ENCODE data around the gene ZBTB44.

The ZBTB44 gene

DNA sequence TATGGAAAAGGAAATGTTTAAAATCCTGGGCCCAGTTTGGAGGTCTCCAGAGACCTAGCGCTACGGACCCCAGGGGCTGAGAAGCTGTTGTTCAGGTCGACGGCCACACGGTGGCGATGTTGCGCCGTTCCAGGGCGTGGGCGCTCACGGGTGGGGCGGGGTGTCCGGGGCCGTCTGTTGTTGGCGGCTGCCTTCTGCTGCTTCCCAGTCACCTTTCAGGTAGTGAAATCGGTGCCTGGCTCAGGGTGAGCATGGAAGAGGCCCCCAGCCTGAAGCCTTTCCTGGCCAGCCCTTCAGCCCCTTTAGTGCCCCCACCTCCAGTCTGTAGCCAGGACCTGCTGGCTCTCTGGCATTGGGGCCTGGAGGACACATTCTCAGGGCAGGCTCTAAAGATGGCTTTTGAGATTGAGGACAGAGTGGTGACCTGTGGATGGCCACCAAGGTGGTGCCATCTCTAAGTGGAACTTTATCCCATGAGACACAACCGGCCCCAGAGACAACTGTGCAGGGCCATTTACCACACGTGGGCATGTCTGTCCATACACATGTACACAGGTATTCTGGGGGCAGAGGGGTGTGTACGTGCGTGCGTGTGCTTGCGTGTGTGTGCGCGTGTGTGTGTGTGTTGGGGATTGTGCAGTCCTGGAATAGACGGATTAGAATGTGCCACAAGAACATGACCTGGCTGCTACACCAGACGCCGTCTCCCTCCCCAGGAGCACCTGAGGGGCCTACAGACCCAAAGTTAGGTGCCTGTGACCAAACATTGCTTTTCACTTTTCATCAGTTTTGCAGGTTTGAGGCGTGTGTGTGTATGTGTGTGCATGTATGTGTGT is 101.4 kb downstream of the ZBTB44 start:
- DNase-seq: peak; percentile 38 to 78 (median 62)

DNA sequence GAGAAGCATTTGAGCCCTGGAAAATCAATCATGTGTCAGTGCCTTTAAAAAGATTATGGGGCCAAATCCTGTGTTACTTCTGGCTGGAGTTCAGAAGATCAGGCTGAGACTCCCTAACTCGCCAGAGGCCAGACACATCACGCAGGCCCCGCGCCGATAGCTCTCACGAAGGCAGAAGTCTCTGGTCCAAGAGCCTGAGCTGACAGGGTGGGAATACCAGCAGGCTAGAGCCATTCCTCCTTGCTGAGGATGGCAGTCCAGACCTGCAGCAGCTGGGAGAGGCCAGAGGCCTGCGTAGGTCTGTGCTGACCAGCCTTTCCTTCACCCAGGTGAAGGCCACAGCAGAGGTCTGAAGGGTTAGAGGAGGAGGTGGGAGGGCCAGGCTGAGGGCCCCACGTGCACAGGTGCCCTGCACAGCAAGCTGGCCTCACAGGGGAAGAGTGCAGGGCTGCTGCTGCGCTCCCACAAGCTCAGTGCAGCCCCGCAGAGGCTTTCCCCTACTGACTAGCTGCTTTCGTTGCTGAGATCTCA is 102.2 kb downstream of the ZBTB44 start:
- no peak for DNase-seq

DNA sequence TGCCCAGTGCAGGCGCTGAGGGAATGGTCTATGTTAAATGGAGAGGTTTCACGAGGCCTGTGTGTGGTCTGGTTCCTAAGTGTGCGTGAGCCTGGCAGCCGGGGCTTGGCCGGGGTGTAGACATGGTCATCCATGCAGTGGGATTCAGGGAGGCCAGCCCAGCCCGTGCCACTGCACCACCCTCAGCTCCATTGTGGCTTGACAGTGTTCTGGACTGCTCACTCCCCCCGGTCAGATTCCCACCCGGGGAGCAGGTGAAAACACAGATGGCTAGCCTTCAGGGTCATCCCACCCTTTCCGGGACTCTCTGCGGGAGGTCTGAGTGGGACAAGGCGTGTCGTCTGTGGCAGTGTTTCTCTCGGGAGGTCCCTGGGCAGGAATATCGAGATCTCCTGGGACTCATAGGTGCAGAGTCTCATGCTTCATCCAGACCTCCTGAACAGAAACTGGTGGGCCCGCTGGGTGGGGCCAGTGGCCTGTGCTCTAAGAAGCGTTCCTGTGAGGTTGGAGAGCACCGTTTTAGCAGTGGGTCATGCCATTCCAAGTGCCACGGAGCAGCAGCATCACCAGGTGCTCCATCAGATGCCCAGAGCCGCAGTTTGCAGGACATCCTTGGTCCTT is 102.8 kb downstream of the ZBTB44 start:
- no peak for DNase-seq

DNA sequence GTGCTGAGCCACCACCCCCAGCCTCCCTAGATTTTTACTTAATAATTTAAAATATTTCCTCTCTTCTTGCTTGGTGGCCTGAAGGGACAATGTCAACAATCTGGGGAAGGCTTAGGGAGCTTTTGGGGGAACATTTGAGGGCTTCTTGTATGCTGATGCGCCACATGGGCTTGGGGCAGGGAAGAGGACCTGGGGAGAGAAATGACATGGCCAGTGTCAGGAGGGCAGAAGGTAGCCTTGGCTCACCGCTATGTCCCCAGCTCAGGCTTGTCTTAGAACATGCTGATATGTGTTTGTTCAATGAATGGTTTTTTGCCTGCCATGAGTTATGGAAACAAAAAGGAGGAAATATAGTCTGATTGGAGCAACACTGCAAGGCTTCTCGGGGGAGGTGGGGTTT is 103.6 kb downstream of the ZBTB44 start:
- no peak for DNase-seq

DNA sequence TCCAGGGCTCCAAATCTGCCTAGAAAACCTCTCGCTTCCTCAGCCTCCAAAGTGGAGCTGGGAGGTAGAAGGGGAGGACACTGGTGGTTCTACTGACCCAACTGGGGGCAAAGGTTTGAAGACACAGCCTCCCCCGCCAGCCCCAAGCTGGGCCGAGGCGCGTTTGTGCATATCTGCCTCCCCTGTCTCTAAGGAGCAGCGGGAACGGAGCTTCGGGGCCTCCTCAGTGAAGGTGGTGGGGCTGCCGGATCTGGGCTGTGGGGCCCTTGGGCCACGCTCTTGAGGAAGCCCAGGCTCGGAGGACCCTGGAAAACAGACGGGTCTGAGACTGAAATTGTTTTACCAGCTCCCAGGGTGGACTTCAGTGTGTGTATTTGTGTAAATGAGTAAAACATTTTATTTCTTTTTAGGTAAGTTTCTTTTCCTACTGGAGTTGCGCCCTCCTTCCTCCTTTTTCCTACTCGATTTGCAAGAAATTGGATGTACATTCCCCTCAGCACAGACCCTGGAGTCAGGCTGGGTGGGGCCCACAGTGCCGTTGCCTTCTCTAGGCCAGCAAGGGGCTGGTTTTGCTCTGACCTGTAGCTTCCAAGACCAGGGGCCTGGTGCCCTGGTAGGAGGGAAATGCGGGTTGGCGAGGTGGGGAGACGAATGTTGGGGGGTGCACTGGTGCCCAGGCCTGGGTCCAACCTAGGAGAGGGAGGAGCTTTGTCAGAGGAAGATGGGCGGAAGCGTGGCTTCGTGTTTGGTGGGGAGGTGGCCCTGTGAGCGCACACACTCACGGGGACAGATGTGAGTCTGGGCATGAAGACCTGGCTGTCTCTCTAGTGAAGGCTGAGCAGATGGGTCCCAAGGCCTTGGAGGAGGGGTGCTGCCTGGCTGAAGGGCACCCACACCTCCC is 104.5 kb downstream of the ZBTB44 start:
- no peak for DNase-seq

DNA sequence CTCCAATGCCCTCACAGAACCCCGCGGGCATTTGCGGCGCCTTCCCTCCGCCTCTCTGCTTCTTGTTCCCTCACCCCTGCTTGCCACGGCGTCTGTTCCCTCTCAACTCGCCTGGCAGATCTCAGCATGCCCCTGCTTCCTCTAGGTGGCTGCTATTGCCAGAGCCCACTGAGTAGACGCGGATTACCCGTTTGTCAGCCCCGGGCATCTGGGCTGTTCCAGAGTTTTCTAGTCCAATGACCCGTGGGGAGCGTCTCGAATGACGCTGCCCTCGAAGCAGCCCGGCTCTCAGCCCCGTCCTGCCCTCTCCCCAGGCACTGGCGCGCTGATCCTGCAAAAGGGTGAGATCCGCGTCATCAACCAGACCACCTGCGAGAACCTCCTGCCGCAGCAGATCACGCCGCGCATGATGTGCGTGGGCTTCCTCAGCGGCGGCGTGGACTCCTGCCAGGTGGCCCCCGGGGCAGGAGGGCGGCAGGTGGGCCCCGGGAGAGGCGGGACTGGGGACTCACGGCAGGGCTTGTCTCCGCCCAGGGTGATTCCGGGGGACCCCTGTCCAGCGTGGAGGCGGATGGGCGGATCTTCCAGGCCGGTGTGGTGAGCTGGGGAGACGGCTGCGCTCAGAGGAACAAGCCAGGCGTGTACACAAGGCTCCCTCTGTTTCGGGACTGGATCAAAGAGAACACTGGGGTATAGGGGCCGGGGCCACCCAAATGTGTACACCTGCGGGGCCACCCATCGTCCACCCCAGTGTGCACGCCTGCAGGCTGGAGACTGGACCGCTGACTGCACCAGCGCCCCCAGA is 105.4 kb downstream of the ZBTB44 start:
- no peak for DNase-seq

DNA sequence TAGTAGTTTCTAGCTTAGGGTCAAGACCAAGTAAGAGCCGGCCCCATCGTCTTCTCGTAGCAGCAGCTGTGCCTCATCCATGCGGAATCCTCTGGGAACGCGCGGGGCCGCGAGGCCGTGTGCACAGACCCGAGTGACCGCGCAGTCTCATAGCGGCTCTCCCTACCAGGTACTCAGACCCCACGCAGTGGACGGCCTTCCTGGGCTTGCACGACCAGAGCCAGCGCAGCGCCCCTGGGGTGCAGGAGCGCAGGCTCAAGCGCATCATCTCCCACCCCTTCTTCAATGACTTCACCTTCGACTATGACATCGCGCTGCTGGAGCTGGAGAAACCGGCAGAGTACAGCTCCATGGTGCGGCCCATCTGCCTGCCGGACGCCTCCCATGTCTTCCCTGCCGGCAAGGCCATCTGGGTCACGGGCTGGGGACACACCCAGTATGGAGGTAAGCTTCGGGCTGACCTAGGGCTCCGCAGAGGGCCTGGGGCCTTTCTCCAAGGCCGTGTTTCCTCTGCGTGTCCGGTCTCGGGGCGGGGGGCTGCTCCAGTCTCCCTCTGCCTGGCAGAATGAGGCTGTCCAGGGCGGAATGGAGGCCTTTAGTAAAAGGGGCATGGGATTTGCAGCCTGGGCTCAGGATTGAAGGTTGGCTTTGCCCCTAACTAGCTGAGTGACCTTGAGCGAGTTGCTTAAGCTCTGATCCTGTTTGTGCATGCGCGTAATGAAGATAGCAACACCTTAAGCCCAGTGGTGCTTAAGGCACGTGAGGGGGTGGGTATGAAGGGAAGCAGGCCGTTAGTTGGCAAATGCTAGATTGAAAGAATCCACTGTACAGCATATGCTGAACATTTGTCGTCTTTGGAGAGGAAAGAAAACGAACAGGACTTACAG is 106.2 kb downstream of the ZBTB44 start:
- no peak for DNase-seq

DNA sequence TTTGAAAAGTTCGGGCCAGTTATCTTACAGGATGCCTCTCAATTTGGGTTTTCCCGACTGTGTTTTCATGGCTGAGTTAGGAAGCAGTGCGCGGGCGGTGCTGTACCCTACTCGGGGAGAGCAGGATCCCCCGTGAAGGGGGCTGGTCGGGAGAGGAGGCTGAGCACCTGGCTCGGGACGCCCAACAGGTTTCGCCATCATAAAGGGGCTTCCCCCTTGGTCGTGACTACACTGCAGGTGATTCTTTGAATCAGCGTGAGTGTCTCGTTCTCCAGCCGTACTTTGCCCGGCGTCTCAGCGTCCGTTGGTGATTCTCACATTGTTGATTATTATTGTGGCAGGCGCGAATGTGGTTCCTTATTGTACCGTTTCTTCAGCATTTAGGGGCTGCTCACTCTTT is 108.6 kb downstream of the ZBTB44 start:
- DNase-seq: no peak

DNA sequence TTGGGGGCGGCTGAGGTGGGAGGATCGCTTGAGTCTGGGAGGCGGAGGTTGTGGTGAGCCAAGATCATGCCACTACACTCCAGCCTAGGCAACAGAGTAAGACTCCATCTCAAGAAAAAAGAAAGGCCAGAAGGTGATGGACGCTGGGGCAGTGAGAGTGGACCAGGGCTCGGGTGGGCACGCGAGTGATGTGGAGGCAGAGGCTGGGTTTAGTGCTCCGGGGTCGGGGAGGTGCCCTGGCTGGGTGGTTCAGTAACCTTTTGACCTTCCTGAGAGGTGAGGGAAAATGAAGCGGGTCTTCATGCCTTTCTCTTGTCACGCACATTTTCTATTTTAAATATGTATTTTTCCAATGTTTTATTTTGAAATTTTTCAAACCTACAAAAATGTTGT is 110.0 kb downstream of the ZBTB44 start:
- no peak for DNase-seq

DNA sequence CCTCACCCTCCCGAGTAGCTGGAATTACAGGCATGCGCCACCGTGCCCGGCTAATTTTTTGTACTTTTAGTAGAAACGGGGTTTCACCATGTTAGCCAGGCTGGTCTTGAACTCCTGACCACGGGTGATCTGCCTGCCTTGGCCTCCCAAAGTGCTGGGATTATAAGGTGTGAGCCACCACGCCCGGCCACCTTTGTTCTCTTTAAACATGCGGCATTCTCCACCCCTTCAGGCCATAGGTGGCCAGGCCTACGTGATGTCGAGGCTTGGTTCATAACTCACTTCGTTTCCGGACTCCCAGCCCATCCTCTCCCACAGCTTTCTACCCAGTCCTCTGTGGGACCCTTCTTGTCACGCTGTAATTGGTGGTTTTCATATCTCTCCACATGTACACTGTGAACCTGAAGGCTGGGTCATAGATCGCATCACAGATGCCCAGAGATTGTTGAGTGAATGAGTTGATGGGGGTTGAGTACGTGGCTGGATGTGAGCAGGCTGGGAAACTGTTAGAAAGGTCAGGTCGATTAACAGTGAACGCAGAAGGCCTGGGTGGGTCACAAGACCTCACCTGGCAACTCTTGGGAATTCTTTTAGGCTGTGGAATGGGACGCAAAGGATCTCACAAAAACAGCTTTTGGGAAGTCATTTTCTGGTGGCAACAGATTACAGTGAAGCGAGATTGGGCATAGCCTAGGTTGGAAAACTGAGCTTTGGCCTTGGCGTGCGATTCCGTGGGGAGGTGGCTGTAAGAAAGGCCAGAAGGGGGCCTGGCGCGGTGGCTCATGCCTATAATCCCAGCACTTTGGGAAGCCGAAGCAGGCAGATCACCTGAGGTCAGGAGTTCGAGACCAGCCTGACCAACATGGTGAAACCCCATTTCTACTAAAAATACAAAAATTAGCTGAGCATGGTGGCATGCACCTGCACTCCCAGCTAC is 110.7 kb downstream of the ZBTB44 start:
- DNase-seq: no peak

DNA sequence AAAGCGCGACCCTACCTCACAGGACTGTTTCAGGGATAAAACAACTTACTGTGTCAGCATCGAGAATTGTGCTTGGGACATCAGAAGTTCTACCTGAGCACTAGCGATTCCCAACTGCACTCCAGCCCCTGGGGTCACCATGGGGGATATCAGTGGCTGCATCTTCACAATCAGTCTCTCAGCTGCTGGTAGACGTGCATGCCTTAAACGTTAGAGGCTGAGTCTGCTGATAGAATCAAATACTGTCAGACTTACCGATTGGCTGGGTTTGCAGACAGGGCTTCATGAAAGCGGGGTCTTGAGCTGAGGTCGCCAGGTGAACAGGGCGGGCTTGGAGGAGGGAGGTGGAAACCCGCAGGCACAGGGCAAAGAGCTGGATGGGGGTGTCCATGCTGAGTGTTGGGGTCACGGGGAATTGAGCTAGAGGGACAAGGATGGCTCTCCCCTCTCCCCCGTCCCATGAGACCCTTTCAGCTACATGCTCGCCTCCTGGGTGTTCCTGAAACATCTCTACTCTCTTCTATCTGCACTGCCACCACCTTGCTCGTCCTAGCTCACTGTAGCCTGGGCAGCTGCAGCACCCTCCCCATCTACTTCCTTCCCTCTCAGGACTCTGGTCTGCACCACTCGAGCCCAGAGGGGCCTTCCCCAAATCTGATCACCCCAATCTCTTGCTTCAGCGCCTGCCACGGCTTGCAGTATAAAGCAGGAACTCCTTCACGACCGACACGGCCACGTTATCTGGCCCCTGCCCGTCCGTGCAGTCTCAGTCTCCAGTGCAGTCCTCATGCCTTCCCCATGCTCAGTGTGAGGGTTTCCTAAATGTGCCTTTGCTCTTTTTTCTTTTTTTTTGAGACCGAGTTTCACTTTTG is 111.7 kb downstream of the ZBTB44 start:
- DNase-seq: no peak

DNA sequence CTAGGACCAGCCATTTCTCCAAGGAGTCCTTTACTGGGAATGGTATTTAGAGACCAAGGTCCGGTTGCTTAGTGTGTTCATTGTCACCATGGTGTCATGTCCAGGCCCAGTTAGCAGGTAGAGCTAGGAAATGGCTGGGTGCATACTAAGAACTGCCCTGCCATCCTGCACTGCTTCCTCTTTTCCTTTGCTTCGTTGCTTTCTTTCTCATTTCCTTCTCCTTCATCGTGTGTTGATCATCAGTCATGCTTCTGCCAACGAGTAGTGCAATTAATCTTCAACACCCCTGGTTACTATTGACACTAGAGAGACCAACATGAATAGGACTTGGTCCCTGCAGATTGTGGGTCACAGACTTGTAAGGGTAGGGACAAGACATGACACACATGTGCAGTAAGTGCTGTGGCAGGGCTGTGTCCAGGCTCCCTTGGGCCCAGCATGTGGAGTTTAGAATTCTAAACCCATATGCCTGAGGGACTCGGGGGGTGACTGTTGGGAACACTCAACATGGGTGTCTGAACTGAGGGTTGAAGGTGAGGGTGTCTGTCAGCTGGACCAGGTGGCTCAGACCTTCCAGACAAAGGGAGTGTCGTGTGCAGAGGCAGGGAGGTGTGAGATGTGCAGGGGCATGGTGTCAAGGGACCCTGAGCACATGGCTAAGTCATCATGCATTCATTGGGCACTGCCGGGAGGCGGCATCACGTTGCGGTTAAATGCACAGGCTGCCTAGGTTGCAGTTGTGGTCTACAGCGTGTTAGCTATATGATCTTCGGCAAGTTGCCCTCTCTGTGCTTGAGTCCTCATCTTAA is 112.5 kb downstream of the ZBTB44 start:
- DNase-seq: no peak

DNA sequence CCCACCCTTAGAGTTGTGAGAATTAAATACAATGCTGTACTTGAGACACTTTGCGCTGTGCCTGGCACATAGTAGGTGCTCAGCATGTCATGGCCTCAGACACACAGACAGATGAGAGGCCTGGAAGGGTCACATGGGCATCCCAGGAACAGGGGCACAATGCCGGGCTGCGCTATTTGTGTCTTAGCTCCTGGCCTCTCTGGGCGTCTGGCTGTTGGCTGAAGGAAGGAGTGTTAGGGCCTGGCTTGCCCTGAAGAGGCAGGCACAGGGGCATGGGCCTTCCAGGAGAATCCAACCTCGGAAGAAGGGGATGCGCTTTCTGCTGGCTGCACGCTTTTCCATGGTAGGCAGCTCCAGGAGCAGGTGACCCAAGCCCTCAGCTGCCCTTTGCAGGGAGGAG is 113.7 kb downstream of the ZBTB44 start:
- no peak for DNase-seq

DNA sequence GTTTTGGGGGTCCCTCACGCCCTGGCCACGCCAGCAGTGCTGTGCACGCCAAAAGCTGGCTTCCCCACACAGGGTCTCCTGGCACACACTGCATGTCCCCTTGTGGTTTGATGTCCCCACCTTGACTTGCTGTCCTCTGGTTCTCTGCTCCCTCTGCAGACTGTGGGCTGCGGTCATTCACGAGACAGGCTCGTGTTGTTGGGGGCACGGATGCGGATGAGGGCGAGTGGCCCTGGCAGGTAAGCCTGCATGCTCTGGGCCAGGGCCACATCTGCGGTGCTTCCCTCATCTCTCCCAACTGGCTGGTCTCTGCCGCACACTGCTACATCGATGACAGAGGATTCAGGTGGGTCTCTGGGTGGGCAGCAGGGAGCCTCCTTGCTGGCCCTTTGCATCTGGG is 114.9 kb downstream of the ZBTB44 start:
- DNase-seq: no peak

DNA sequence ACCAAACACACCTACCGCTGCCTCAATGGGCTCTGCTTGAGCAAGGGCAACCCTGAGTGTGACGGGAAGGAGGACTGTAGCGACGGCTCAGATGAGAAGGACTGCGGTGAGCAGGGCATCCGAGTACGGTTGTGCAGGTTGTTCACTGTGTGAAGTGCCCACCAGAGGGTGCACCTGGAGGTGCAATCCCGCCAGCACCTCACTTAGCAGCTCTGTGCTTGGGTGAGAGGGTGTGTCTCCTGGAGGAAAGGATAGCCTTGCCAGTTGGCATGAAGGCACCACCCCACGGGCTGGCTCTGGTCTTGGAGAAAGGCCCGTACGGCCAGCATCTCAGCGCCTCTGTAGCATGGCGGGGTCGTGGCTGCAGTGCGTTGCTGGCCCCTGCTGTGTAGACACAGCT is 115.8 kb downstream of the ZBTB44 start:
- no peak for DNase-seq

DNA sequence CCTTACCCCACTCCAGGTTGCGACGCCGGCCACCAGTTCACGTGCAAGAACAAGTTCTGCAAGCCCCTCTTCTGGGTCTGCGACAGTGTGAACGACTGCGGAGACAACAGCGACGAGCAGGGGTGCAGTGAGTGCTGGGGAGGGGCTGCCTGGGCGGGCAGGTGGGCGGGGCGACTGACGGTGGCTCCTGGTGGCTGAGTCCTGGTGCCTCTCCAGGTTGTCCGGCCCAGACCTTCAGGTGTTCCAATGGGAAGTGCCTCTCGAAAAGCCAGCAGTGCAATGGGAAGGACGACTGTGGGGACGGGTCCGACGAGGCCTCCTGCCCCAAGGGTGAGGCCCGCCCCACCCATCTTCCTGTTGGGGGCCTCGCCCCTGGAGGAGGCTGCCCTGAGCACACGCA is 116.4 kb downstream of the ZBTB44 start:
- DNase-seq: no peak

DNA sequence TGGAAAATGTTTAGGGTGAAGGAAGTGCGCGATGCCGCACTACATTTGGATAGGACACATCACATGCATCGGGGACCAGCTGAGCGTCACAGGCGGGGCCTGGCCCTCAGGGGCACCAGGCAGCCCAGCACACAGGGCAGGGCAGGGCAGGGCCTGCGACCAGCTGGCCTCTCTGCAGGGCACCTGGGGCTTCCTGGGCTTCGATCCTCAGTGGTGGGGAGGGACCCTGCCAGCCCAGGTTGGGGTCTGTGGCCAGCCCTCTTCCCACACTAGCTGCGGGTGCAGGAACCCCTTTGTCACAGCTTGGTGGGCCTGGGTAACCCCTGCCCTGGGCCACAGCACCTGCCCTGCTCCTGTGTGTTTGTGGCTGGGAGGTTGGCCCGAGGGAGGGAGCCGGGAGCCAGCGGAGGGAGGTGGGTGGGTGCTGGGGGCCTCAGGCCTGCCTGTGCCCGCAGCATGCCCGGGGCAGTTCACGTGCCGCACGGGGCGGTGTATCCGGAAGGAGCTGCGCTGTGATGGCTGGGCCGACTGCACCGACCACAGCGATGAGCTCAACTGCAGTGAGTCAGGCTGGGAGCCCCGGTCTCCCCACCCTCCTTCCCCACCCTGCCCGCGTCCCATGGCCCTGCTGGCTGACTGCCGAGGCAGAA is 117.2 kb downstream of the ZBTB44 start:
- DNase-seq: no peak
